Smooth muscle cell of the umbilical artery (primary cell): Measurements from ENCODE around the gene MICAL3. TPM values are rescaled to one million over a fixed set of nuclear protein-coding genes. Genes with fewer than 3 reads are reported as not detected.

Experiments
- total RNA-seq: library from RNA; depleted of rRNA; stranded (reverse); fragments of >200 nt; gene quantifications from 2 replicates; pipeline ENCODE4 v1.2.3, GENCODE V29; 2014

MICAL3 gene
- total RNA-seq, result 34.7 and 73.0 TPM in 2 replicates

GRCh38 chr22:18024276-18024939 is at the start of gene MICAL3:
TSS of gene MICAL3 (minus strand) at chr22:18024561. CDS start at chr22:17906812, 117,749 bp downstream.

GRCh38 chr22:17774206-17774925 is 250.0 kb downstream of the MICAL3 start, which contains the start of gene BID:
TSS of gene BID (minus strand) at chr22:17774469. CDS start at chr22:17750116, 24,353 bp downstream.

Other genes starting within 250 kb of the MICAL3 start
- 14.8 and 27.1 TPM in 2 replicates for gene PEX26, start 53.4 kb upstream of the MICAL3 start, total RNA-seq
- 0.18 TPM in 1 of 2 replicates, not detected in the other for gene TUBA8, start 86.2 kb upstream of the MICAL3 start, total RNA-seq
- 4.5 and 5.7 TPM in 2 replicates for gene USP18, start 125.6 kb upstream of the MICAL3 start, total RNA-seq